GM23338 (cell line): ENCODE results near the gene TSC22D1.

Source experiments
- CREB1 ChIP-seq: fragments of 250-450 bp; sonication (Bioruptor Pico); IDR thresholded peaks from 2 replicates; pipeline ENCODE4 v1.5.0; 2020; ENCODE audit warnings: low read depth, mild to moderate bottlenecking, moderate library complexity
- EZH2 ChIP-seq: fragments of 200-600 bp; sonication (generic); IDR thresholded peaks from one replicate; pipeline ENCODE4 v1.8.0; 2017; ENCODE audit warnings: antibody characterized with exemption, mild to moderate bottlenecking, low read depth; ENCODE audit not compliant: unreplicated experiment
- EZH2phosphoT487 ChIP-seq: fragments of 200-600 bp; sonication (generic); IDR thresholded peaks from one replicate; pipeline ENCODE4 v1.8.1; 2018; ENCODE audit warnings: antibody characterized with exemption; ENCODE audit not compliant: unreplicated experiment
- JUNB ChIP-seq: IDR thresholded peaks from one replicate; pipeline ENCODE4 v1.6.1; 2016; ENCODE audit warnings: antibody characterized with exemption; ENCODE audit not compliant: unreplicated experiment
- NANOG ChIP-seq: IDR thresholded peaks from 2 replicates; pipeline ENCODE4 v1.6.1; 2016; ENCODE audit warnings: antibody characterized with exemption, borderline replicate concordance
- POLR2AphosphoS5 ChIP-seq: IDR thresholded peaks from 2 replicates; pipeline ENCODE4 v1.6.1; 2016; ENCODE audit warnings: antibody characterized with exemption, low read depth
- STAT1 ChIP-seq: IDR thresholded peaks from one replicate; pipeline ENCODE4 v1.6.1; 2016; ENCODE audit warnings: antibody characterized with exemption; ENCODE audit not compliant: unreplicated experiment
- ZNF114 ChIP-seq: fragments of 250-450 bp; sonication (Bioruptor Pico); IDR thresholded peaks from 2 replicates; pipeline ENCODE4 v1.5.0; 2020; ENCODE audit warnings: mild to moderate bottlenecking, moderate library complexity
- ZNF331 ChIP-seq: fragments of 250-450 bp; sonication (Bioruptor Pico); IDR thresholded peaks from 2 replicates; pipeline ENCODE4 v1.5.0; 2020; ENCODE audit warnings: low read depth, mild to moderate bottlenecking, moderate library complexity
- TF ChIP-seq, protein P1 (sequence below), 2 experiments: fragments of 200-600 bp in 1 of 2; sonication (generic) in 1 of 2; conservative IDR thresholded peaks; 2 replicates each; pipeline versions ENCODE4 v1.5.1 to v1.6.1; 2016 to 2017; ENCODE audit warnings: antibody characterized with exemption in 2 of 2, low read depth in 2 of 2, mild to moderate bottlenecking in 2 of 2, moderate library complexity in 1 of 2
- TF ChIP-seq, protein P2 (sequence below): IDR thresholded peaks from one replicate; pipeline ENCODE4 v1.6.1; 2018; ENCODE audit warnings: antibody characterized with exemption; ENCODE audit not compliant: unreplicated experiment
- TF ChIP-seq, protein P3 (sequence below): IDR thresholded peaks from 2 replicates; pipeline ENCODE4 v1.6.1; 2016; ENCODE audit warnings: antibody characterized with exemption
- TF ChIP-seq, protein P4 (sequence below): fragments of 250-450 bp; sonication (Bioruptor Pico); IDR thresholded peaks from 2 replicates; pipeline ENCODE4 v1.5.0; 2020; ENCODE audit warnings: mild to moderate bottlenecking, moderate library complexity

DNA sequence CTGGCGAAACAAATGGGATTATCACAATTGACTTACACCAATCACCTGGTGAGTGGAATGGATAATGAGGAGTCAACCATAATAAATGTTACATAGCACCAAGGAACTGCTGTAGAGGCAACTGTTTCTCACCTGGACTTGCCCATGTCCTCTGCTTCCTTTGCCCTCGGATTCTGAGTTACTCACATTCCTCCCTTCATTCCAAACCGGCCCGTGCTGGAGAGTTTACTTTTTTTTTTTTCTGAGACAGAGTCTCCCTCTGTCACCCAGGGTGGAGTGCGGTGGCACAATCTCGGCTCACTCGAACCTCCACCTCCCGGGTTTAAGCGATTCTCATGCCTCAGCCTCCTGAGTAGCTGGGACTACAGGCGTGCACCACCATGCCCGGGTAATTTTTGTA lies 41.5 kb upstream of the TSC22D1 start:
- TF ChIP-seq, protein P1, sequence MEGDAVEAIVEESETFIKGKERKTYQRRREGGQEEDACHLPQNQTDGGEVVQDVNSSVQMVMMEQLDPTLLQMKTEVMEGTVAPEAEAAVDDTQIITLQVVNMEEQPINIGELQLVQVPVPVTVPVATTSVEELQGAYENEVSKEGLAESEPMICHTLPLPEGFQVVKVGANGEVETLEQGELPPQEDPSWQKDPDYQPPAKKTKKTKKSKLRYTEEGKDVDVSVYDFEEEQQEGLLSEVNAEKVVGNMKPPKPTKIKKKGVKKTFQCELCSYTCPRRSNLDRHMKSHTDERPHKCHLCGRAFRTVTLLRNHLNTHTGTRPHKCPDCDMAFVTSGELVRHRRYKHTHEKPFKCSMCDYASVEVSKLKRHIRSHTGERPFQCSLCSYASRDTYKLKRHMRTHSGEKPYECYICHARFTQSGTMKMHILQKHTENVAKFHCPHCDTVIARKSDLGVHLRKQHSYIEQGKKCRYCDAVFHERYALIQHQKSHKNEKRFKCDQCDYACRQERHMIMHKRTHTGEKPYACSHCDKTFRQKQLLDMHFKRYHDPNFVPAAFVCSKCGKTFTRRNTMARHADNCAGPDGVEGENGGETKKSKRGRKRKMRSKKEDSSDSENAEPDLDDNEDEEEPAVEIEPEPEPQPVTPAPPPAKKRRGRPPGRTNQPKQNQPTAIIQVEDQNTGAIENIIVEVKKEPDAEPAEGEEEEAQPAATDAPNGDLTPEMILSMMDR (conservative IDR thresholded peaks at IDR 0.05; ENCODE audit: low read depth in 2 of 2) = no peak
- TF ChIP-seq EZH2phosphoT487 (no peak), EZH2 (no peak), POLR2AphosphoS5 (no peak), CREB1 (CRISPR knock-in tag) (no peak), JUNB (no peak), ZNF114 (CRISPR knock-in tag) (no peak), ZNF331 (CRISPR knock-in tag) (no peak), NANOG (no peak), STAT1 (no peak)
- TF ChIP-seq, protein P2, sequence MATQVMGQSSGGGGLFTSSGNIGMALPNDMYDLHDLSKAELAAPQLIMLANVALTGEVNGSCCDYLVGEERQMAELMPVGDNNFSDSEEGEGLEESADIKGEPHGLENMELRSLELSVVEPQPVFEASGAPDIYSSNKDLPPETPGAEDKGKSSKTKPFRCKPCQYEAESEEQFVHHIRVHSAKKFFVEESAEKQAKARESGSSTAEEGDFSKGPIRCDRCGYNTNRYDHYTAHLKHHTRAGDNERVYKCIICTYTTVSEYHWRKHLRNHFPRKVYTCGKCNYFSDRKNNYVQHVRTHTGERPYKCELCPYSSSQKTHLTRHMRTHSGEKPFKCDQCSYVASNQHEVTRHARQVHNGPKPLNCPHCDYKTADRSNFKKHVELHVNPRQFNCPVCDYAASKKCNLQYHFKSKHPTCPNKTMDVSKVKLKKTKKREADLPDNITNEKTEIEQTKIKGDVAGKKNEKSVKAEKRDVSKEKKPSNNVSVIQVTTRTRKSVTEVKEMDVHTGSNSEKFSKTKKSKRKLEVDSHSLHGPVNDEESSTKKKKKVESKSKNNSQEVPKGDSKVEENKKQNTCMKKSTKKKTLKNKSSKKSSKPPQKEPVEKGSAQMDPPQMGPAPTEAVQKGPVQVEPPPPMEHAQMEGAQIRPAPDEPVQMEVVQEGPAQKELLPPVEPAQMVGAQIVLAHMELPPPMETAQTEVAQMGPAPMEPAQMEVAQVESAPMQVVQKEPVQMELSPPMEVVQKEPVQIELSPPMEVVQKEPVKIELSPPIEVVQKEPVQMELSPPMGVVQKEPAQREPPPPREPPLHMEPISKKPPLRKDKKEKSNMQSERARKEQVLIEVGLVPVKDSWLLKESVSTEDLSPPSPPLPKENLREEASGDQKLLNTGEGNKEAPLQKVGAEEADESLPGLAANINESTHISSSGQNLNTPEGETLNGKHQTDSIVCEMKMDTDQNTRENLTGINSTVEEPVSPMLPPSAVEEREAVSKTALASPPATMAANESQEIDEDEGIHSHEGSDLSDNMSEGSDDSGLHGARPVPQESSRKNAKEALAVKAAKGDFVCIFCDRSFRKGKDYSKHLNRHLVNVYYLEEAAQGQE = no peak
- TF ChIP-seq, protein P3, sequence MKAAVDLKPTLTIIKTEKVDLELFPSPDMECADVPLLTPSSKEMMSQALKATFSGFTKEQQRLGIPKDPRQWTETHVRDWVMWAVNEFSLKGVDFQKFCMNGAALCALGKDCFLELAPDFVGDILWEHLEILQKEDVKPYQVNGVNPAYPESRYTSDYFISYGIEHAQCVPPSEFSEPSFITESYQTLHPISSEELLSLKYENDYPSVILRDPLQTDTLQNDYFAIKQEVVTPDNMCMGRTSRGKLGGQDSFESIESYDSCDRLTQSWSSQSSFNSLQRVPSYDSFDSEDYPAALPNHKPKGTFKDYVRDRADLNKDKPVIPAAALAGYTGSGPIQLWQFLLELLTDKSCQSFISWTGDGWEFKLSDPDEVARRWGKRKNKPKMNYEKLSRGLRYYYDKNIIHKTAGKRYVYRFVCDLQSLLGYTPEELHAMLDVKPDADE = no peak
- TF ChIP-seq, protein P4, sequence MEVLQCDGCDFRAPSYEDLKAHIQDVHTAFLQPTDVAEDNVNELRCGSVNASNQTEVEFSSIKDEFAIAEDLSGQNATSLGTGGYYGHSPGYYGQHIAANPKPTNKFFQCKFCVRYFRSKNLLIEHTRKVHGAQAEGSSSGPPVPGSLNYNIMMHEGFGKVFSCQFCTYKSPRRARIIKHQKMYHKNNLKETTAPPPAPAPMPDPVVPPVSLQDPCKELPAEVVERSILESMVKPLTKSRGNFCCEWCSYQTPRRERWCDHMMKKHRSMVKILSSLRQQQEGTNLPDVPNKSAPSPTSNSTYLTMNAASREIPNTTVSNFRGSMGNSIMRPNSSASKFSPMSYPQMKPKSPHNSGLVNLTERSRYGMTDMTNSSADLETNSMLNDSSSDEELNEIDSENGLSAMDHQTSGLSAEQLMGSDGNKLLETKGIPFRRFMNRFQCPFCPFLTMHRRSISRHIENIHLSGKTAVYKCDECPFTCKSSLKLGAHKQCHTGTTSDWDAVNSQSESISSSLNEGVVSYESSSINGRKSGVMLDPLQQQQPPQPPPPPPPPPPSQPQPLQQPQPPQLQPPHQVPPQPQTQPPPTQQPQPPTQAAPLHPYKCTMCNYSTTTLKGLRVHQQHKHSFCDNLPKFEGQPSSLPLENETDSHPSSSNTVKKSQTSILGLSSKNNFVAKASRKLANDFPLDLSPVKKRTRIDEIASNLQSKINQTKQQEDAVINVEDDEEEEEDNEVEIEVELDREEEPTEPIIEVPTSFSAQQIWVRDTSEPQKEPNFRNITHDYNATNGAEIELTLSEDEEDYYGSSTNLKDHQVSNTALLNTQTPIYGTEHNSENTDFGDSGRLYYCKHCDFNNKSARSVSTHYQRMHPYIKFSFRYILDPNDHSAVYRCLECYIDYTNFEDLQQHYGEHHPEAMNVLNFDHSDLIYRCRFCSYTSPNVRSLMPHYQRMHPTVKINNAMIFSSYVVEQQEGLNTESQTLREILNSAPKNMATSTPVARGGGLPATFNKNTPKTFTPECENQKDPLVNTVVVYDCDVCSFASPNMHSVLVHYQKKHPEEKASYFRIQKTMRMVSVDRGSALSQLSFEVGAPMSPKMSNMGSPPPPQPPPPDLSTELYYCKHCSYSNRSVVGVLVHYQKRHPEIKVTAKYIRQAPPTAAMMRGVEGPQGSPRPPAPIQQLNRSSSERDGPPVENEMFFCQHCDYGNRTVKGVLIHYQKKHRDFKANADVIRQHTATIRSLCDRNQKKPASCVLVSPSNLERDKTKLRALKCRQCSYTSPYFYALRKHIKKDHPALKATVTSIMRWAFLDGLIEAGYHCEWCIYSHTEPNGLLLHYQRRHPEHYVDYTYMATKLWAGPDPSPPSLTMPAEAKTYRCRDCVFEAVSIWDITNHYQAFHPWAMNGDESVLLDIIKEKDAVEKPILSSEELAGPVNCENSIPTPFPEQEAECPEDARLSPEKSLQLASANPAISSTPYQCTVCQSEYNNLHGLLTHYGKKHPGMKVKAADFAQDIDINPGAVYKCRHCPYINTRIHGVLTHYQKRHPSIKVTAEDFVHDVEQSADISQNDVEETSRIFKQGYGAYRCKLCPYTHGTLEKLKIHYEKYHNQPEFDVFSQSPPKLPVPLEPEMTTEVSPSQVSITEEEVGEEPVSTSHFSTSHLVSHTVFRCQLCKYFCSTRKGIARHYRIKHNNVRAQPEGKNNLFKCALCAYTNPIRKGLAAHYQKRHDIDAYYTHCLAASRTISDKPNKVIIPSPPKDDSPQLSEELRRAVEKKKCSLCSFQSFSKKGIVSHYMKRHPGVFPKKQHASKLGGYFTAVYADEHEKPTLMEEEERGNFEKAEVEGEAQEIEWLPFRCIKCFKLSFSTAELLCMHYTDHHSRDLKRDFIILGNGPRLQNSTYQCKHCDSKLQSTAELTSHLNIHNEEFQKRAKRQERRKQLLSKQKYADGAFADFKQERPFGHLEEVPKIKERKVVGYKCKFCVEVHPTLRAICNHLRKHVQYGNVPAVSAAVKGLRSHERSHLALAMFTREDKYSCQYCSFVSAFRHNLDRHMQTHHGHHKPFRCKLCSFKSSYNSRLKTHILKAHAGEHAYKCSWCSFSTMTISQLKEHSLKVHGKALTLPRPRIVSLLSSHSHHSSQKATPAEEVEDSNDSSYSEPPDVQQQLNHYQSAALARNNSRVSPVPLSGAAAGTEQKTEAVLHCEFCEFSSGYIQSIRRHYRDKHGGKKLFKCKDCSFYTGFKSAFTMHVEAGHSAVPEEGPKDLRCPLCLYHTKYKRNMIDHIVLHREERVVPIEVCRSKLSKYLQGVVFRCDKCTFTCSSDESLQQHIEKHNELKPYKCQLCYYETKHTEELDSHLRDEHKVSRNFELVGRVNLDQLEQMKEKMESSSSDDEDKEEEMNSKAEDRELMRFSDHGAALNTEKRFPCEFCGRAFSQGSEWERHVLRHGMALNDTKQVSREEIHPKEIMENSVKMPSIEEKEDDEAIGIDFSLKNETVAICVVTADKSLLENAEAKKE = no peak
